Stomach (tissue), 4 donors: ENCODE data around the gene MAGEB18.

Experiments used
- CTCF ChIP-seq, 7 experiments: fragments of 450-650 bp in 4 of 7; fragments of 200-600 bp in 3 of 7; sonication (generic) in 3 of 7; IDR thresholded peaks; one replicate each; pipeline ENCODE4 v1.5.1; 2016 to 2019; ENCODE audit warnings: antibody characterized with exemption in 7 of 7, control low read depth in 2 of 7, mild to moderate bottlenecking in 1 of 7
- EP300 ChIP-seq: sonication (generic); formaldehyde crosslinking; IDR thresholded peaks from one replicate; pipeline ENCODE4 v1.6.1; 2017; ENCODE audit warnings: antibody characterized with exemption
- POLR2A ChIP-seq, 4 donors: fragments of 450-650 bp; IDR thresholded peaks; one replicate each; pipeline ENCODE4 v1.6.1; 2016; ENCODE audit warnings: antibody characterized with exemption in 4 of 4, control low read depth in 2 of 4, mild to moderate bottlenecking in 1 of 4, moderate library complexity in 1 of 4
- POLR2AphosphoS5 ChIP-seq, 3 donors: sonication (generic); formaldehyde crosslinking; IDR thresholded peaks; one replicate each; pipeline ENCODE4 v1.6.1; 2016; ENCODE audit warnings: antibody characterized with exemption in 3 of 3

GRCh38 chrX:26138274-26138673 is at the start of gene MAGEB18:
- TF ChIP-seq CTCF (IDR thresholded peaks at IDR 0.05) (no peak), POLR2A (IDR thresholded peaks at IDR 0.05) (no peak), EP300 (no peak), POLR2AphosphoS5 (IDR thresholded peaks at IDR 0.05) (no peak)
